Lower leg skin (tissue), 4 donors: ENCODE measurements around the gene SLC7A6OS. TPM values are rescaled to one million over a fixed set of nuclear protein-coding genes. Genes with fewer than 3 reads are reported as not detected.

Experiments used
- DNase-seq, 2 donors: peaks; one replicate each; pipeline ENCODE4 v3.0.0-alpha.2; 2019; ENCODE audit warnings: low spot score in 2 of 2
- H3K4me3 ChIP-seq: fragments of 200-600 bp; sonication (generic); 2 replicates; pipeline ENCODE4 v1.5.1; 2017; ENCODE audit warnings: mild to moderate bottlenecking, low read depth; ENCODE audit not compliant: poor library complexity, severe bottlenecking
- CTCF ChIP-seq, 3 donors: fragments of 450-650 bp; IDR thresholded peaks; one replicate each; pipeline ENCODE4 v1.5.1; 2016; ENCODE audit warnings: antibody characterized with exemption in 3 of 3, mild to moderate bottlenecking in 3 of 3, moderate library complexity in 2 of 3
- POLR2A ChIP-seq, 2 donors: fragments of 450-650 bp; IDR thresholded peaks; one replicate each; pipeline ENCODE4 v1.6.1; 2016 to 2017; ENCODE audit warnings: antibody characterized with exemption in 2 of 2, mild to moderate bottlenecking in 1 of 2, moderate library complexity in 1 of 2
- WGBS, 2 donors: methylation state at CpG; one replicate each; pipeline ENCODE4 v1.1.5; 2018; 5-methylcytosine and 5-hydroxymethylcytosine counted together
- intact Hi-C: fragments of 100-400 bp; cut with DNase I; formaldehyde crosslinking; loops from one replicate; pipeline ENCODE4 v1.15.0; 2023; ENCODE audit warnings: low total_unique reads
- total RNA-seq, 4 donors: library from RNA; depleted of rRNA; stranded (reverse); fragments of >200 nt; gene quantifications; one replicate each; pipeline ENCODE4 v1.1.0, GENCODE V29; 2016

SLC7A6OS gene
- total RNA-seq, 4 donors from 2014 or later = 10.1 to 14.9 (median 11.0) TPM

- intact Hi-C loops = no loop called here
- no peak for DNase-seq
- H3K4me3 ChIP-seq = no peak overlapping the region
- TF ChIP-seq CTCF (IDR thresholded peaks at IDR 0.05) = no peak
- WGBS, 2 donors = 67 to 70% methylated on average over 5 of the region's 5 CpGs
Observed at GRCh38 chr16:68273459-68273858, 37.3 kb downstream of the SLC7A6OS start.

- no peak for TF ChIP-seq POLR2A (IDR thresholded peaks at IDR 0.05)
- no peak for TF ChIP-seq CTCF (IDR thresholded peaks at IDR 0.05)
- intact Hi-C loops = no loop called here
- no peak for DNase-seq
- WGBS, 2 donors = 87 to 93% methylated on average over 4 of the region's 4 CpGs
- H3K4me3 ChIP-seq = no peak overlapping the region
Observed at GRCh38 chr16:68272507-68273209, 38.1 kb downstream of the SLC7A6OS start.

GRCh38 chr16:68270353-68270752 lies 40.4 kb downstream of the SLC7A6OS start:
- intact Hi-C loops = no loop called here
- 0% methylated on average over 1 of the region's 1 CpG for WGBS, 2 donors
- DNase-seq = no peak

GRCh38 chr16:68269793-68270192 lies 41.0 kb downstream of the SLC7A6OS start:
- 94% methylated on average over 4 of the region's 4 CpGs for WGBS, 2 donors
- H3K4me3 ChIP-seq = no peak overlapping the region
- no peak for TF ChIP-seq POLR2A (IDR thresholded peaks at IDR 0.05)
- no peak for TF ChIP-seq CTCF (IDR thresholded peaks at IDR 0.05)
- intact Hi-C loops = no loop called here
- no peak for DNase-seq

More at GRCh38 chr16:68270353-68270752, 40.4 kb downstream of the SLC7A6OS start:
- H3K4me3 ChIP-seq = no peak overlapping the region
- TF ChIP-seq CTCF (IDR thresholded peaks at IDR 0.05) = no peak
- TF ChIP-seq POLR2A (IDR thresholded peaks at IDR 0.05) = no peak

GRCh38 chr16:68267612-68268405 lies 42.9 kb downstream of the SLC7A6OS start:
- intact Hi-C loops = no loop called here
- DNase-seq = no peak
- TF ChIP-seq POLR2A (IDR thresholded peaks at IDR 0.05) (no peak), CTCF (IDR thresholded peaks at IDR 0.05) (no peak)
- 68 to 69% methylated on average over 6 of the region's 6 CpGs for WGBS, 2 donors
- no peak overlapping the region for H3K4me3 ChIP-seq
